COLO668 (cell line): ENCODE results near the gene DENND2C.

Source experiments
- DNase-seq: peaks from one replicate; lab custom pipeline; 2025; ENCODE audit not compliant: unreplicated experiment; lab: John Stamatoyannopoulos, UW

The DENND2C gene

DNA sequence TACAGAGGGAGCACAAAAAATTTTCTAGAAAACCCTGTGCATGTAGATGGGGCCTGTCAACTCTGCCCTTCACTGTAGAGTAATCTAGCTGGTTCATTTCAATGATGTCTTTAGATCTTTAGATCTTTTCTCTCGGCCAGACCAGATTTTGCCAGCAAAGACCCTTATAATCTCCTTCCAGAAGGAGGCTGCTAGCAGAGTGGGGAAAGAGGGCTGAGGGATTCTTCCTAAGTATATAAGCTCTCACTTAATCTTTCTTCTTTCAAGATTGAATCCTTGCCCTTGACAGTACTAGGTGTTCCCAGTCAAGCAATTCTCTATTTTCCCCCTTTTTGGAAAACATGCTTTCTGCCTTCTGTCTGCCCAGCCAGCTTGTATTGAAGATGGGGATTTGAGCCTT is 122.8 kb downstream of the DENND2C start:
- DNase-seq: no peak

DNA sequence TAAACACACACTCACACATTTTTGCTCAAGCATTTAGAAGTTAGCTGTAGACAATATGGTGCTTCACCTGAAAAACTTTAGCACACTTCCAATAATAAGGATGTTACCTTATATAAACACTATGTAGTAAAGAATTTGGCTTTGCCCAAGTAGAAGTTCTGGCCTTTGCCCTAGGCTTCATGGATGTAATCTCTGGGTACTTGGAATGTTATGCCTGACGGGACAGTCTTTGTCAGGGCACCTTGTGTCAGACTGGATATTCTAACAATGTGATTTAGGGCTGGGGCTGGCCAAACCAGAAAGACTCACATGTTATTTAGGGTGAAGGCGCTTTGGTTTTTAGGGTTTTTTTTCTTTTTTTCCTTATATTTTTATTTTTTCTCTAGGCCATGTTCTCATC is 124.1 kb downstream of the DENND2C start:
- no peak for DNase-seq

DNA sequence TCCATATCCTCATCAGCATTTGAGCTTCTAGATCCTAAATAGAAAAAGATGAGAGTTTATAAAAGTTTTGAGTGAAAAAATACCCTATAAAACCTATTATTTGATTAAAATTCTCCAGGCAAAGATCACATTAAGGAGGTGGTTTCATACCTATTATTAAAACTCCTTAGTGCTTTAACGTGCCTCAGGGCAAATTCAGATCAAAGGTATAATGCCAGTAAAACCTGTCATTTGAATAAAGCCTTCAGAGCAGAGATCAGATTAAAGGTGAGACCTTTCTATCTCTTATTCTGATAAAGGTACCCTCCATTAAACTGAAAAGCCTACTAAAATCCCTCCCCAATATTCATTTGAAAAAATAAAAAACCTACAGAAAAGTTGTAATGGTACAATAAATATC is 124.5 kb downstream of the DENND2C start:
- no peak for DNase-seq

DNA sequence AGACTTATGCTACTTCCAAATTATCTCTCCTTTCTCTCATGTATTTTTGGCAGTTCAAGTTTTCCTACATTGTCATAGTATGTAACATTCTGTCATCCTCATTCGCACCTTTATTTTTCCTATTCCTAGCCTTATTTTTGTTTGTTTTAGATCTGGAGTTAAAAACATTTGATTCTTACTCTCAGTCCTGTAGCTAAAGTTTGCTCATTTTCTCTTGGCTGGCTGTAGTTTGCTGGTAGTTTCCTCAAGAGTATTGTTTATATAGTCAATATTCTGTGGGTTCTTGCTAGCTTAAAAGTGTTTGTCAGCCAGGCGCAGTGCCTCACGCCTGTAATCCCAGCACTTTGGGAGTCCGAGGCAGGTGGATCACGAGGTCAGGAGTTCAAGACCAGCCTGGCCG is 129.0 kb downstream of the DENND2C start:
- no peak for DNase-seq

- no peak for DNase-seq
Observed at GRCh38 chr1:114540272-114540671, 129.6 kb downstream of the DENND2C start.

DNA sequence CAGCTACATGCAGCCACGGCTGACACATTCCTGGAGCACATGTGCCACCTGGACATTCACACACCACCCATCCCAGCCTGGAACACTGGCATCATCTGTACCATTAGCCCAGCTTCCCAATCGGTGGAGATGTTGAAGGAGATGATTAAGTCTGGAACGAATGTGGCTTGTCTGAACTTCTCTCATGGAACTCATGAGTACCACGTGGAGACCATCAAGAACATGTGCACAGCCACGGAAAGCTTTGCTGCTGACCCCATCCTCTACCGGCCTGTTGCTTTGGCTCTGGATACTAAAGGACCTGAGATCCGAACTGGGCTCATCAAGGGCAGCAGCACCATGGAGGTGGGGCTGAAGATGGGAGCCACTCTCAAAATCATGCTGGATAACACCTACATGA is 133.8 kb downstream of the DENND2C start:
- DNase-seq: no peak

DNA sequence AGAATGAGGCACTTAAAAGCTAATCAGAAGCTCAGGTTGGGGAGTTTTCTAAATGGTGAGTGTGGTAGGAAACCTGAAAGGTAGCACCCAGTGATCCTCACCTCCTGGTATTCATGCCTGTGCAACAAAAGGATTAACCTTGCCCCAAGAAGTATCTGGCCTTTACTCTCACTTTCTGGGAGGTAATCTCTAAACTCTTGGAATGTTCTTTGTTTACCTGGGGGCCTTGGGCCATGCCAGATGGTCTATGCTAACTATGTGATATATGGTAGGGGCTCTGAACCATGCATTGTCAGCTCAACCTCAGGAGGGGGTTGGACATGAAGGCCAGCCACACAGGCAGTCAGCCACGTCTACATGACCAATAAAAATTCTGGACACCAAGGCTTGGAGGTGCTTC is 134.4 kb downstream of the DENND2C start:
- no peak for DNase-seq
